GM21825 (cell line): Measurements from ENCODE around the gene ACTR2.
"Not testable (repeated sequence)": the region's sequence is repeated elsewhere in the genome, so short reads cannot be mapped to it uniquely, and the experiment has no call there.

Experiments used
- ATAC-seq: cut with Tn5 transposase; IDR thresholded peaks from one replicate; pipeline ENCODE4 v1.9.1; 2021; ENCODE audit warnings: mild to moderate bottlenecking, moderate library complexity; ENCODE audit not compliant: unreplicated experiment

Gene ACTR2

GRCh38 chr2:65227456-65228262 lies at the start of gene ACTR2:
ACTR2 (plus strand) TSS chr2:65227831; CDS start chr2:65227910, 79 bp downstream.
- ATAC-seq, result peak; percentile 90

- ATAC-seq, result no peak
Measured at GRCh38 chr2:65182570-65182969, 45.1 kb upstream of the ACTR2 start.

GRCh38 chr2:65183406-65183805 lies 44.2 kb upstream of the ACTR2 start:
- not testable (repeated sequence) for ATAC-seq

GRCh38 chr2:65185012-65185411 lies 42.6 kb upstream of the ACTR2 start:
- ATAC-seq, result no peak

- no peak for ATAC-seq
Measured at GRCh38 chr2:65186093-65186868, 41.4 kb upstream of the ACTR2 start.

GRCh38 chr2:65186872-65187851 lies 40.5 kb upstream of the ACTR2 start:
- ATAC-seq, result peak; percentile 67

- no peak for ATAC-seq
Measured at GRCh38 chr2:65193446-65193845, 34.2 kb upstream of the ACTR2 start.

GRCh38 chr2:65198737-65199136 lies 28.9 kb upstream of the ACTR2 start:
- ATAC-seq, result no peak

- no peak for ATAC-seq
Measured at GRCh38 chr2:65199166-65199565, 28.5 kb upstream of the ACTR2 start.

- ATAC-seq, result no peak
Measured at GRCh38 chr2:65199891-65200290, 27.7 kb upstream of the ACTR2 start.

- ATAC-seq, result no peak
Measured at GRCh38 chr2:65204461-65205210, 23.0 kb upstream of the ACTR2 start.

GRCh38 chr2:65212115-65212514 lies 15.5 kb upstream of the ACTR2 start:
- no peak for ATAC-seq

- no peak for ATAC-seq
Measured at GRCh38 chr2:65212619-65213018, 15.0 kb upstream of the ACTR2 start.

GRCh38 chr2:65213035-65213434 lies 14.6 kb upstream of the ACTR2 start:
- no peak for ATAC-seq

- no peak for ATAC-seq
Measured at GRCh38 chr2:65214361-65214760, 13.3 kb upstream of the ACTR2 start.

GRCh38 chr2:65214843-65215242 lies 12.8 kb upstream of the ACTR2 start:
- ATAC-seq, result no peak

- no peak for ATAC-seq
Measured at GRCh38 chr2:65215946-65216345, 11.7 kb upstream of the ACTR2 start.

- no peak for ATAC-seq
Measured at GRCh38 chr2:65220432-65221131, 7.0 kb upstream of the ACTR2 start.

GRCh38 chr2:65221275-65221674 lies 6.4 kb upstream of the ACTR2 start:
- ATAC-seq, result not testable (repeated sequence)
